Upper lobe of right lung (tissue), 1 donor: Measurements from ENCODE around the gene JAZF1. TPM values are rescaled to one million over a fixed set of nuclear protein-coding genes. Genes with fewer than 3 reads are reported as not detected.

Experiments
- ATAC-seq: fragments of 200-7000 bp; cut with Tn5 transposase; one replicate; pipeline ENCODE4 v1.9.1; 2020; ENCODE audit warnings: mild to moderate bottlenecking, moderate library complexity
- DNase-seq: peaks from one replicate; pipeline ENCODE4 v3.0.0-alpha.2; 2020
- H3K27ac ChIP-seq: fragments of 200-600 bp; one replicate; pipeline ENCODE4 v1.8.0; 2022
- H3K27me3 ChIP-seq: fragments of 200-600 bp; one replicate; pipeline ENCODE4 v1.8.0; 2022; ENCODE audit warnings: mild to moderate bottlenecking
- H3K36me3 ChIP-seq: fragments of 200-600 bp; one replicate; pipeline ENCODE4 v1.8.0; 2022
- H3K4me1 ChIP-seq: fragments of 200-600 bp; one replicate; pipeline ENCODE4 v1.8.0; 2022
- H3K4me3 ChIP-seq: fragments of 200-600 bp; one replicate; pipeline ENCODE4 v1.8.0; 2022; ENCODE audit warnings: mild to moderate bottlenecking
- H3K9me3 ChIP-seq: fragments of 200-600 bp; one replicate; pipeline ENCODE4 v1.8.0; 2022
- CTCF ChIP-seq: fragments of 200-600 bp; IDR thresholded peaks from one replicate; pipeline ENCODE4 v1.8.0; 2022; ENCODE audit warnings: antibody characterized with exemption
- intact Hi-C: fragments of 100-400 bp; cut with DNase I; formaldehyde crosslinking; loops from one replicate; pipeline ENCODE4 v1.11.0; 2022
- total RNA-seq: library from RNA; stranded (reverse); fragmentation: NEBNext Ultra II Directional; extraction: Animal tissue kit (Norgen Biotek cat#: 25700); gene quantifications from one replicate; pipeline ENCODE4 v1.2.1, GENCODE V29; 2021
- donor health status: DM: no; HTN: yes; CAD: no; lungs with severe emphysema.

JAZF1 gene
- total RNA-seq, 1 donor from 2014 or later = 20.6 TPM

GRCh38 chr7:27875061-27875460 is 305.5 kb downstream of the JAZF1 start:
- no peak for ATAC-seq
- no peak for DNase-seq
- Histone ChIP-seq H3K4me3 (no peak overlapping the region), H3K27me3 (no peaks in the 10 kb centered on the region), H3K9me3 (no peaks in the 10 kb centered on the region), H3K4me1 (peaks cover 10% of the 10 kb centered on the region), H3K36me3 (no peaks in the 10 kb centered on the region), H3K27ac (no peak overlapping the region)
- TF ChIP-seq CTCF = no peak
- intact Hi-C loops = no loop called here

- Histone ChIP-seq H3K4me3 (no peak overlapping the region), H3K4me1 (peaks cover 10% of the 10 kb centered on the region), H3K36me3 (no peaks in the 10 kb centered on the region), H3K27me3 (no peaks in the 10 kb centered on the region), H3K27ac (no peak overlapping the region), H3K9me3 (no peaks in the 10 kb centered on the region)
- ATAC-seq (peak; percentile 84), DNase-seq (peak; percentile 77)
- no peak for TF ChIP-seq CTCF
- intact Hi-C loops = no loop called here
Observed at GRCh38 chr7:27873981-27874957, 306.3 kb downstream of the JAZF1 start.

GRCh38 chr7:27872356-27873275 is 308.0 kb downstream of the JAZF1 start:
- H3K36me3 ChIP-seq = no peaks in the 10 kb centered on the region
- DNase-seq (no peak), ATAC-seq (no peak)
- intact Hi-C loops = no loop called here
- no peaks in the 10 kb centered on the region for H3K27me3 ChIP-seq
- no peak overlapping the region for H3K4me3 ChIP-seq
- H3K27ac ChIP-seq = no peak overlapping the region
- peaks cover 10% of the 10 kb centered on the region for H3K4me1 ChIP-seq
- TF ChIP-seq CTCF = no peak
- H3K9me3 ChIP-seq = no peaks in the 10 kb centered on the region

GRCh38 chr7:27871866-27872265 is 308.7 kb downstream of the JAZF1 start:
- no peak for TF ChIP-seq CTCF
- ATAC-seq = no peak

GRCh38 chr7:27871086-27871485 is 309.5 kb downstream of the JAZF1 start:
- TF ChIP-seq CTCF = no peak
- peaks cover 10% of the 10 kb centered on the region for H3K4me1 ChIP-seq
- no peaks in the 10 kb centered on the region for H3K9me3 ChIP-seq
- ATAC-seq (no peak), DNase-seq (no peak)
- no peak overlapping the region for H3K27ac ChIP-seq
- no peaks in the 10 kb centered on the region for H3K27me3 ChIP-seq
- intact Hi-C loops = no loop called here
- H3K36me3 ChIP-seq = no peaks in the 10 kb centered on the region
- H3K4me3 ChIP-seq = no peak overlapping the region

More at GRCh38 chr7:27871866-27872265, 308.7 kb downstream of the JAZF1 start:
- Histone ChIP-seq H3K27me3 (no peaks in the 10 kb centered on the region), H3K4me3 (no peak overlapping the region), H3K9me3 (no peaks in the 10 kb centered on the region), H3K36me3 (no peaks in the 10 kb centered on the region), H3K27ac (no peak overlapping the region), H3K4me1 (peaks cover 10% of the 10 kb centered on the region)
- DNase-seq = no peak
- intact Hi-C loops = no loop called here
